ENCODE results near the gene MRPL43. TPM values are rescaled to one million over a fixed set of nuclear protein-coding genes. Genes with fewer than 3 reads are reported as not detected.

Gene MRPL43
- total RNA-seq, 2 donors from 2014 or later = 42.4 to 53.3 TPM

- DNase-seq (ENCODE audit: low spot score in 2 of 2) = no peak
- H3K27ac Mint-ChIP-seq = peak overlapping the region in 1 of 2 donors; percentile 62
- no peaks in the 10 kb centered on the region for H3K36me3 Mint-ChIP-seq
- no peaks in the 10 kb centered on the region for H3K9me3 Mint-ChIP-seq
- no peak for ATAC-seq
Observed at GRCh38 chr10:101010329-101010728, 23.0 kb upstream of the MRPL43 start.

DNA sequence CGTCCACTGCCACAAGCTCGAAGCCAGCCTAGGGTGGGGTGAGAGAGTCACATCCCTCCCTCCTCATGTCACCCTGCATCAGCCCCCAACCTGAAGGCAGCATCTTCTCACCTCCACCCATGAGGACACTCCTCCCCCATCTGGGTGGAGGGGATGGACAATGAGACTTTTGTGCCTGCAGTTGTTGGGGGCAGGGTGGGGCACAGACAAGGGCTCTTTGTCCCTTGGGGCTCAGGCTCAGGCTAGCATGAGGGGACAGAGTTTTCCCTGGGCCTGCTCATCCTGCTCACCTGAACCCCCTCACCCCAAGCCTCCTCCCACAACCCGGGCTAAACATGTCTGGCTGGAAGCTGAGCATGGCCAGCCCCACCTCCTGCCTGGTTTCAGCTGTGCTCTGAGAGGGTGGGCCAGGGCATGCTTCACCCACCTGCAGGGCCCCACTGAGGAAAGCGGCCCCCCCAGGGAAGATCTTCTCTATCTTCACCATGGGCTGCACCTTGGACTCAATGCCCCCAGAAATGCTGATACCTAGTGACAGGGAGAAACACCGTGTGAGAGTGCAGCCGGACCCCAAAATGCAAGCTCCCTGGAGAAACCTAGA is 21.6 kb upstream of the MRPL43 start:
- Mint-ChIP-seq H3K36me3 (no peaks in the 10 kb centered on the region), H3K9me3 (no peaks in the 10 kb centered on the region), H3K27ac (peak overlapping the region in 1 of 2 donors; percentile 11)
- no peak for DNase-seq (ENCODE audit: low spot score in 2 of 2)
- no peak for ATAC-seq

GRCh38 chr10:101007915-101008822 is 20.9 kb upstream of the MRPL43 start:
- no peak overlapping the region for H3K27ac Mint-ChIP-seq
- ATAC-seq = no peak

GRCh38 chr10:101007099-101007711 is 19.9 kb upstream of the MRPL43 start:
- ATAC-seq (no peak), DNase-seq (ENCODE audit: low spot score in 2 of 2) (no peak)
- H3K36me3 Mint-ChIP-seq = no peaks in the 10 kb centered on the region
- no peak overlapping the region for H3K27ac Mint-ChIP-seq
- no peaks in the 10 kb centered on the region for H3K9me3 Mint-ChIP-seq

More at GRCh38 chr10:101007915-101008822, 20.9 kb upstream of the MRPL43 start:
- H3K9me3 Mint-ChIP-seq = no peaks in the 10 kb centered on the region
- no peak for DNase-seq (ENCODE audit: low spot score in 2 of 2)
- no peaks in the 10 kb centered on the region for H3K36me3 Mint-ChIP-seq

GRCh38 chr10:101006593-101007098 is 19.3 kb upstream of the MRPL43 start:
- H3K9me3 Mint-ChIP-seq = no peaks in the 10 kb centered on the region
- H3K36me3 Mint-ChIP-seq = no peaks in the 10 kb centered on the region
- no peak for DNase-seq (ENCODE audit: low spot score in 2 of 2)
- no peak for ATAC-seq
- no peak overlapping the region for H3K27ac Mint-ChIP-seq

GRCh38 chr10:101005869-101006567 is 18.7 kb upstream of the MRPL43 start:
- DNase-seq (ENCODE audit: low spot score in 2 of 2) (no peak), ATAC-seq (no peak)
- no peaks in the 10 kb centered on the region for H3K9me3 Mint-ChIP-seq
- H3K36me3 Mint-ChIP-seq = no peaks in the 10 kb centered on the region
- H3K27ac Mint-ChIP-seq = no peak overlapping the region

DNA sequence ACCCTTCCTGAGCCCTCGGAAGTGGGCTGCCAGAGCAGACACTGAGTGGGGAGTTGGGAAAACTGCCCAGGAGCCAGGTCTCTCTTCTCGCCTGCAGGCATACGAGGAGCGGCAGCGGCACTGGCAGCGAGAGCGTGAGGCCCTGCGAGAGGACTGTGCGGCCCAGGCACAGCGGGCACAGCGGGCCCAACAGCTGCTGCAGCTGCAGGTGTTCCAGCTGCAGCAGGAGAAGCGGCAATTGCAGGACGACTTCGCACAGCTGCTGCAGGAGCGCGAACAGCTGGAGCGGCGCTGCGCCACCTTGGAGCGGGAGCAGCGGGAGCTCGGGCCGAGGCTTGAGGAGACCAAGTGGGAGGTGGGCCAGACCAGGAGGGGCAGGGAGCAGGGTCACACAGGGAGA is 18.1 kb upstream of the MRPL43 start:
- Mint-ChIP-seq H3K36me3 (no peaks in the 10 kb centered on the region), H3K27ac (no peak overlapping the region), H3K9me3 (no peaks in the 10 kb centered on the region)
- ATAC-seq (no peak), DNase-seq (ENCODE audit: low spot score in 2 of 2) (no peak)

DNA sequence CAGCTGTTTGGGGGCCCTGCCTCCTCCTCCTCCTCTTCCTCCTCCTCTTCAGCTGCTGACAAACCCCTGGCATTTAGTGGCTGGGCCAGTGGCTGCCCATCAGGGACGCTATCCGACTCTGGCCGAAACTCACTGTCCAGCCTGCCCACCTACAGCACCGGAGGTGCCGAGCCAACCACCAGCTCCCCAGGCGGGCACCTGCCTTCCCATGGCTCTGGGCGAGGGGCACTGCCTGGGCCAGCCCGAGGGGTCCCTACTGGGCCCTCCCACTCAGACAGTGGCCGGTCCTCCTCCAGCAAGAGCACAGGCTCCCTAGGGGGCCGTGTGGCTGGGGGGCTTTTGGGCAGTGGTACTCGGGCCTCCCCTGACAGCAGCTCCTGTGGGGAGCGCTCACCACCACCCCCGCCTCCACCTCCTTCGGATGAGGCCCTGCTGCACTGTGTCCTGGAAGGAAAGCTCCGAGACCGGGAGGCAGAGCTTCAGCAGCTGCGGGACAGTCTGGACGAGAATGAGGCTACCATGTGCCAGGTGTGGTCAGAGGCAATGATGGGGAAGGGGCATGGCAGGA is 16.4 kb upstream of the MRPL43 start:
- ATAC-seq (no peak), DNase-seq (ENCODE audit: low spot score in 2 of 2) (no peak)
- no peak overlapping the region for H3K27ac Mint-ChIP-seq
- H3K36me3 Mint-ChIP-seq = no peaks in the 10 kb centered on the region
- H3K9me3 Mint-ChIP-seq = no peaks in the 10 kb centered on the region

DNA sequence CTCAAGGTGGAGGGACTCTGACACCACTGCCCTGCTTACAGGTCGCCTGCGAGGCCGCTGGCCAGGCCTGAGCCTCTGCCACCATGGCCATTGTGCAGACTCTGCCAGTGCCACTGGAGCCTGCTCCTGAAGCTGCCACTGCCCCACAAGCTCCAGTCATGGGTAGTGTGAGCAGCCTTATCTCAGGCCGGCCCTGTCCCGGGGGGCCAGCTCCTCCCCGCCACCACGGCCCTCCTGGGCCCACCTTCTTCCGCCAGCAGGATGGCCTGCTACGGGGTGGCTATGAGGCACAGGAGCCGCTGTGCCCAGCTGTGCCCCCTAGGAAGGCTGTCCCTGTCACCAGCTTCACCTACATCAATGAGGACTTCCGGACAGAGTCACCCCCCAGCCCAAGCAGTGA is 15.2 kb upstream of the MRPL43 start:
- Mint-ChIP-seq H3K9me3 (no peaks in the 10 kb centered on the region), H3K27ac (no peak overlapping the region), H3K36me3 (no peaks in the 10 kb centered on the region)
- ATAC-seq (no peak), DNase-seq (ENCODE audit: low spot score in 2 of 2) (no peak)

DNA sequence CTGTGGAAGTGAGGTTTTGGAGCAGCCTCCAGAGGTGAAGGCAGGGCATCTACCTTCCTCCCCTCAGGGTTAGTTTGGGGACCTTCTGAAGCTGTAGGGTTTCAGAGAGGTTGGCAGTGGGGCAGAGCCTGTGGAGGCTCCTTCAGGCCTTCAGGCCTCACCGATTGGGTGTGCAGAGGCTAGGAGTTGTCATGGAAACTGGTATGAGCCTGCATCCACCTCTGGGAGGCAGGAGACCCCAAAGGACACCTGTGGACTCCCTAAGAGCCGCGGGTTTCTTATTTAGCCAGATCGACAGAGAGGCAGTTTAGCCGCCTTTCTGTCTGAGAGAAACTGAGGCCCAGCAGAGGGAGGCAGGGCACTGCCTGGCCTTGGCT is 14.3 kb upstream of the MRPL43 start:
- Mint-ChIP-seq H3K36me3 (no peaks in the 10 kb centered on the region), H3K9me3 (no peaks in the 10 kb centered on the region), H3K27ac (no peak overlapping the region)
- DNase-seq (ENCODE audit: low spot score in 2 of 2) = no peak
- ATAC-seq = no peak

- H3K9me3 Mint-ChIP-seq = no peaks in the 10 kb centered on the region
- H3K27ac Mint-ChIP-seq = no peak overlapping the region
- ATAC-seq = no peak
- DNase-seq (ENCODE audit: low spot score in 2 of 2) = no peak
- H3K36me3 Mint-ChIP-seq = no peaks in the 10 kb centered on the region
Observed at GRCh38 chr10:101000915-101001658, 13.8 kb upstream of the MRPL43 start.

GRCh38 chr10:101000127-101000914 is 13.0 kb upstream of the MRPL43 start:
- Mint-ChIP-seq H3K36me3 (no peaks in the 10 kb centered on the region), H3K9me3 (no peaks in the 10 kb centered on the region), H3K27ac (no peak overlapping the region)
- no peak for ATAC-seq
- no peak for DNase-seq (ENCODE audit: low spot score in 2 of 2)

DNA sequence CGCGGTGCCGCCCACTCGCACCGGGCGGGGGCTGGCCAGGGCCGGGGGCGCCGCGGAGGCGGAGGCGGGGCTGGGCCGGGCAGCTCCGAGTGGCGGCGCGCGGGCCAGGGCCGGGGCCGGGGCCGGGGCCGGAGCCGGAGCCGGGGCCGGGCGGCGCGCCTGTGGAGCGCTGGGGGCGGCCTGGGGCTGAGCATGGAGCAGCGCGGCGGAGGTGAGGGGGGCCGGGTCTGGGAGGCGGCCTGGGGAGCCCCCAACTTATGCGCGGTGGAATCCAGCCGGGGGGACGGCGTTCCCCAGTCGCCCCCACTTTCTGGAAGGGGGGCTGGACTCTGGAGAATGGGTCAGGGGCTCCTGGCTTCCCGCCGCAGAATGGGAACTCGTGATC is 12.4 kb upstream of the MRPL43 start, which contains the start of gene LZTS2:
Gene LZTS2, plus strand, starts transcription at position 67 of the 385 bp plus-strand sequence. CDS start 2,731 bp downstream, outside the sequence.
- H3K9me3 Mint-ChIP-seq = no peaks in the 10 kb centered on the region
- H3K27ac Mint-ChIP-seq = peak within 1 kb of the TSS; percentile 59 to 80
- H3K36me3 Mint-ChIP-seq = peaks cover 0 to 1% of the 10 kb centered on the region in 2 donors
- ATAC-seq = no peak
- DNase-seq (ENCODE audit: low spot score in 2 of 2) = no peak

DNA sequence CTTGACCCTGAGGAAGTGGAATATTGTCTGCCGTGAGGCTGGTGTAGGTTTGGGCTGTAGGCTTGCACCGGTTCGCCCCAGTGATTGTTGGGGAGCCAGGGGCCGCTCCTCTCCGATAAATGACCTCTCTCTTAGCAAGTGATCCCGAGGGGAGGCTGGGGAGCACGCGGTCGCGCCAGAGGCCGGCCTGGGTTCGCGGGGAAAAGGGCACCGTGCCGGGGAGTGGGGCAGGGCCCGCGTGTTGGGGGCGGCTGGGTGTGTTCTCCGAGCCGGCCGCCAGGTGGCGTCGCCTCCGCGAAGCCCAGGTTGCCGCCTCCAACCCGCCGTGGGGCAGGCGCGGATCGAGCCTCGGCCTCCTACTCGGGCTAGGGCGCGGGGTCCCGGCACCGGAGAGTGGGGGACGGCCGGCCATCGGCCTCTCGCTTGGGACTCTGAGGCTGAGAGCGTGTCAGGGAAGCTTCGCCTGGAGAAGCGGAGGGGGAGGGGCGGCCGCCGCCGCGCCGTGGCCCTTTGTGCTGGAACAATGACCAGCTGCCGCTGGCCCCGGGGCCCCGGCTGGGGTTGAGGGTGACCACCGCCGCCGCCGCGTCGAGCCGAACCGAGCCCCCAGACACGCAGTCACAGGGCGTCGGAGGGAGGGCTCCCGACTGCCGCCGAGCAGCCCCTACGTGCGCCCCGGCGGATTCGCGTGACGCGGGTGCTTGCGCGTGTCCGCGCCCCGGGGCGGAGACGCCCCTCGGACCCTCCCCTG is 11.9 kb upstream of the MRPL43 start:
- ATAC-seq (peak; percentile 62 to 67), DNase-seq (ENCODE audit: low spot score in 2 of 2) (peak; percentile 84)
- Mint-ChIP-seq H3K27ac (peak overlapping the region; percentile 59 to 80), H3K36me3 (peaks cover 0 to 6% of the 10 kb centered on the region in 2 donors), H3K9me3 (no peaks in the 10 kb centered on the region)

Measured in activated naive CD4-positive, alpha-beta T cell treated with anti-CD3 and anti-CD28 coated beads, Interleukin-2, amount 50 U/mL, for 72 hours (primary cell).